ENCODE measurements around the gene TDRD12.

TDRD12 gene

GRCh38 chr19:32811151-32811550 is 91.6 kb downstream of the TDRD12 start:
- no peak for DNase-seq (ENCODE audit: low read depth)

- no peak for DNase-seq (ENCODE audit: low read depth)
Measured at GRCh38 chr19:32812036-32812435, 92.5 kb downstream of the TDRD12 start.

GRCh38 chr19:32812571-32812970 is 93.0 kb downstream of the TDRD12 start:
- no peak for DNase-seq (ENCODE audit: low read depth)

- DNase-seq (ENCODE audit: low read depth), result no peak
Measured at GRCh38 chr19:32813862-32814425, 94.4 kb downstream of the TDRD12 start.

GRCh38 chr19:32814624-32815023 is 95.1 kb downstream of the TDRD12 start:
- DNase-seq (ENCODE audit: low read depth), result no peak

GRCh38 chr19:32816555-32817099 is 97.1 kb downstream of the TDRD12 start:
- DNase-seq (ENCODE audit: low read depth), result no peak

GRCh38 chr19:32817569-32818476 is 98.3 kb downstream of the TDRD12 start:
- no peak for DNase-seq (ENCODE audit: low read depth)

- DNase-seq (ENCODE audit: low read depth), result no peak
Measured at GRCh38 chr19:32818536-32818935, 99.0 kb downstream of the TDRD12 start.

GRCh38 chr19:32819419-32820400 is 100.1 kb downstream of the TDRD12 start:
- no peak for DNase-seq (ENCODE audit: low read depth)

- DNase-seq (ENCODE audit: low read depth), result no peak
Measured at GRCh38 chr19:32822916-32823746, 103.6 kb downstream of the TDRD12 start.

GRCh38 chr19:32823747-32824102 is 104.2 kb downstream of the TDRD12 start:
- DNase-seq (ENCODE audit: low read depth), result no peak

- no peak for DNase-seq (ENCODE audit: low read depth)
Measured at GRCh38 chr19:32824191-32824751, 104.7 kb downstream of the TDRD12 start.

- DNase-seq (ENCODE audit: low read depth), result no peak
Measured at GRCh38 chr19:32824916-32825608, 105.5 kb downstream of the TDRD12 start.

- no peak for DNase-seq (ENCODE audit: low read depth)
Measured at GRCh38 chr19:32828139-32828538, 108.6 kb downstream of the TDRD12 start.

- no peak for DNase-seq (ENCODE audit: low read depth)
Measured at GRCh38 chr19:32828643-32829344, 109.2 kb downstream of the TDRD12 start.

- no peak for DNase-seq (ENCODE audit: low read depth)
Measured at GRCh38 chr19:32829345-32829896, 109.9 kb downstream of the TDRD12 start.

- no peak for DNase-seq (ENCODE audit: low read depth)
Measured at GRCh38 chr19:32830231-32831014, 110.9 kb downstream of the TDRD12 start.

- no peak for DNase-seq (ENCODE audit: low read depth)
Measured at GRCh38 chr19:32831611-32832010, 112.0 kb downstream of the TDRD12 start.

Data from CMK (cell line).